ENCODE results near the gene TAF8.

DNA sequence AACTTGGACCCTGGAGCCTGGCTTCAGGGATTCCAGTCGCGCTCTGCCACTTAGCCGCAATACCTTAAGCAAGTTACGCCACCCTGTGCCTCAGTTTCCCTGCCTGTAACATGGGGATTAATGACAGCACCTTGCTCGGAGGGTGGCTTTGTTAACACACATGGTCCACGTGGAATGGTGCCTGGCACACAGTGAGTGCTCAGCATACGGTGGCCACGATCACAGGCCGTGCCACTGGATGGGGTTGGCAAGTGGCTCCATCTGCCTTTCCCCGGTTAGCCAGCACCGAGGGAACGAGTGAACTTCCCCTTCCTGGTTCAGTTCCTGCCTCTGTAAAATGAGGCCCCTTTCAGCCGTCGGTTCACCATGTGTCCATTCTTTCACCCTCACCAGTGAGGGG, 74.9 kb downstream of the TAF8 start:
- no peak for TF ChIP-seq EZH2 (IDR thresholded peaks at IDR 0.05; ENCODE audit: borderline replicate concordance, low read length)
- no peak for TF ChIP-seq CTCF (conservative IDR thresholded peaks at IDR 0.05 in 1 of 2, IDR thresholded peaks at IDR 0.05 in 1 of 2; ENCODE audit: extremely low read depth in 1 of 2, insufficient read depth in 1 of 2, low read depth in 1 of 2, low read length in 2 of 2)

Data from mammary epithelial cell (primary cell).